HEK293T (cell line): ENCODE measurements around the gene SLC17A1.

Experiments used
- CTBP1 ChIP-seq: fragments of 450-650 bp; IDR thresholded peaks from 2 replicates; pipeline ENCODE4 v1.6.1; 2016; ENCODE audit warnings: borderline replicate concordance
- ELF4 ChIP-seq: fragments of 450-650 bp; IDR thresholded peaks from 2 replicates; pipeline ENCODE4 v1.6.1; 2017; ENCODE audit warnings: antibody characterized with exemption
- FOXA1 ChIP-seq: fragments of 450-650 bp; IDR thresholded peaks from 2 replicates; pipeline ENCODE4 v1.6.1; 2016; ENCODE audit warnings: mild to moderate bottlenecking
- HDGF ChIP-seq: fragments of 450-650 bp; IDR thresholded peaks from 2 replicates; pipeline ENCODE4 v1.6.1; 2017; ENCODE audit warnings: antibody characterized with exemption, borderline replicate concordance
- LEF1 ChIP-seq: fragments of 450-650 bp; IDR thresholded peaks from 2 replicates; pipeline ENCODE4 v1.6.1; 2017; ENCODE audit warnings: mild to moderate bottlenecking, borderline replicate concordance
- NFRKB ChIP-seq: fragments of 450-650 bp; IDR thresholded peaks from 2 replicates; pipeline ENCODE4 v1.6.1; 2016; ENCODE audit warnings: mild to moderate bottlenecking, moderate library complexity
- SP1 ChIP-seq: fragments of 450-650 bp; IDR thresholded peaks from 2 replicates; pipeline ENCODE4 v1.6.1; 2017
- SUZ12 ChIP-seq: fragments of 450-650 bp; IDR thresholded peaks from 2 replicates; pipeline ENCODE4 v1.6.1; 2016; ENCODE audit warnings: mild to moderate bottlenecking
- TARDBP ChIP-seq: fragments of 450-650 bp; IDR thresholded peaks from 2 replicates; pipeline ENCODE4 v1.6.1; 2016
- ZNF384 ChIP-seq: fragments of 450-650 bp; IDR thresholded peaks from 2 replicates; pipeline ENCODE4 v1.6.1; 2016

DNA sequence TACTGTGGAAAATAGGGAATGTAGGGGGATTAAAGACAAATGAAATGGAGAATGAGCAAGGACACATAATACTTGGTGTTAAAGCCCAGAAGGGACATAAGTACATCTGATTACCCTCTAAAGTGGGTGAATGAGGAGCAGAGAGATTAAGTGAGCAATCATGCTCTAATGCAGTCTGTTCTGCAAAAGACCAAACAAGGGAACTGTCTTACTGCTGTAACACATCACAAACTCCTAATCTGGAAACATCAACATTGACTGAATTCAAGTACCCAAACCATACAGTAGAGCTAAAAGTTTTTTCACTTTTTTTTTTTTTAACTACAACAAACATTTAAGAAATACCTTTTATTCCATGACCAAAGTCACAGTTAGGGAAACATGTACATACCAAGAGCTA, 96.6 kb downstream of the SLC17A1 start:
- TF ChIP-seq ZNF384 (no peak), SP1 (no peak), CTBP1 (no peak), FOXA1 (no peak), ELF4 (no peak), TARDBP (no peak), HDGF (no peak), SUZ12 (no peak), LEF1 (no peak), NFRKB (no peak)
